Stimulated activated CD8-positive, alpha-beta memory T cell treated with anti-CD3 and anti-CD28 coated beads, Interleukin-15, amount 100 ng/mL, for 48 hours (primary cell): ENCODE measurements around the gene PIGBOS1.
A peak's percentile ranks its signal among the peaks of the same experiment; 100 is the strongest.
"Not testable (repeated sequence)": the region's sequence is repeated elsewhere in the genome, so short reads cannot be mapped to it uniquely, and the experiment has no call there.

Experiments
- DNase-seq, 2 donors: peaks; one replicate each; pipeline ENCODE4 v3.0.0-alpha.2; 2020; ENCODE audit warnings: low read depth in 2 of 2

Gene PIGBOS1

DNA sequence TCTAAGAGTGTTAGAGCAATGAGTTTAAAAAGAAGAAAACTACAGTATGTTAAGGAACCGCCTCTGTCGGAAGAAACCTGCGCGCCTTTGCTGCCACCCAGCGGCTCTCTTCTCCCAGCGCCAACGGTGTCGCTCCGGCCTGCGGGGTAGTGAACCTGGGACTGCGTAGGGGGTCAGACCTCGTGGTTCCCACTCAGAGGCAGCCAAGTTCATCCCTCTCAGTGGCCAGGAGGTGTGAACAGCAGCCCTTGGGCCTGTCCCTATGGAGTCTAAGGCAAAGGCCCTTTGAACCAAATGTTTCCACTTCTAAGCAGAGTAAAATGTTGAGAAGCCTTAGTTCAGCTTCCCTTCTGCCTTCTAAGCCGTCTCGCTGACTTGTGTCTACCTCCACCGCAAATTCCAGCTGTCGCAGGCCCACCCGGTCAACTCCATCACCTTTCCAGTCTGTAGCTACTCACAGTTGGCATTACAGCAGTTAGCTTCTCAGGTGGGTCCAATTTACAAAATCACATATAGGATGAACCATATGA lies 28.3 kb downstream of the PIGBOS1 start:
- peak; percentile 79 to 80 for DNase-seq

DNA sequence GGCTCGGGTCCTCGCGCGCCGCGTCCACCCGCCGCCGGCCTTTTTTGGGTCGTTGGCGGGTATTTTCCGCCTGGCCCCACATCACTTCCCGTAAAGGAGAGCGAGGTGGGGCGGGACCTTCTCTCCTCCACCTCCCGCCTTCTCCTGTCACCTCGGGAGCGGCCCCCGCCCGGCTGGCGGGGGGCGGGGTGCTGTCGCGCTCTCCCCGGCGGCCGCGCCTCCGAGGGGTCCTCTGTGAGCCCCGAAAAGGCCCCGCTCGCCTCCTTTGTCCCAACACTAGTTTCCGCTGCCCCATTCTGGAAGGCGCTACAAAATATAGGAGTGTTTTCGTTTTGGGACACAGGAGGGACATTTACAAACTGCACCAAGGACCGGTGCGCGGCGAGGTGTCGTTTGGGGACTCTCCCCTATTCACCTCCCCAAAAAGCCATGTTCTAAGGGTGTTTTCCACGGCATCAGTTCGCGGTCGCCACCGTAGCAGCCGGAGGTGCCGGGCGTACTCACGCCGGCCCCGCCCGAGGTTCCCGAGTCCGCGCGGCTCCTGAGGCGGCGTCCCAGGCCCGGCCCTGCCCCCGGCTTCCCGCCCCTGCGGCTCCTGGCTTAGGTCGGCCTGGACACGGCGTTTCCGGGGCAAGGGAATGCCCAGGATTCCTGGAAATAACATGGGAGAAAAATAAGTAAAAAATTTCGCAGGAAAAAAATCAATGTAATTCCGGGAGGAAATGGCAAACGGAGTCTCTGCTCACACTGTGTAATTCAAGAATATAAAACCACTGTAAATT lies 29.0 kb downstream of the PIGBOS1 start, which contains the start of gene RAB27A:
TSS of gene RAB27A (minus strand) at position 68 of the 782 bp plus-strand sequence. CDS start 54,879 bp downstream, outside the sequence.
- peak; percentile 77 to 79 for DNase-seq

DNA sequence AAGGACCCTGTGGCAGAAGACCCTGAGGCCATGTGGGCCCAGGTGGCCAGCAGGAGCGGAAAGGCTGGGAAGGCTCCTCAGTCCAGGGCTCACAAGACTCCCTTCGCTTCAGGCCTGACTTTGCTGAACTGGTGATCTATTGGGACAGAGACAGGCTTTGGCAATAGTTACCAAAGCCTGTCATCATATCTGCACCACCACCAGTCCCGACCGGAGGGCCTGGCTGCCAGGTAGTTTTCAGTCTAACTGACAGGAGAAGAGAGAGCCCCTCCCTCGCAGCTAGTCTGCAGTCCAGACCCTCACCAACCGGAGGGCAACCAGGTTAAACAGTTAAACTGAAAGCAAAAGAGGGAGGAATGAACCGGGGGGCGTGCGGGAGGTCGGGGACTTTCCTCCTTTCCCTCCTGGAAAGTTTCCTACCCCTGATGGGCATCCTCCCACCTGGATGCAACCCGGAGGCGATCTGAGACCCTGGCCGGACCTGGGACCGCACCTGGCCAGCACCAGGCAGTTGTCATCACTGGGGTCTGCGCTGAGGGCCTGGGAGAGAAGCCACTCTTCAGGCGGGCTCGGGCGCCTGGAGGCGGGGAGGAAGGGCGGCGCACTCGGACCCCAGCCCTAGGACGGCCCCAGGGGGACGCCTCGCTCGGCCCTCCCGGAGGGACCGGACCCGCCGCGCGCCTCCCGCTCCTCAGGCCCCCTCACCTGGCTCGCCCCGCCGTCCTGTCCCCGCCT lies 29.7 kb downstream of the PIGBOS1 start:
- DNase-seq: no peak

DNA sequence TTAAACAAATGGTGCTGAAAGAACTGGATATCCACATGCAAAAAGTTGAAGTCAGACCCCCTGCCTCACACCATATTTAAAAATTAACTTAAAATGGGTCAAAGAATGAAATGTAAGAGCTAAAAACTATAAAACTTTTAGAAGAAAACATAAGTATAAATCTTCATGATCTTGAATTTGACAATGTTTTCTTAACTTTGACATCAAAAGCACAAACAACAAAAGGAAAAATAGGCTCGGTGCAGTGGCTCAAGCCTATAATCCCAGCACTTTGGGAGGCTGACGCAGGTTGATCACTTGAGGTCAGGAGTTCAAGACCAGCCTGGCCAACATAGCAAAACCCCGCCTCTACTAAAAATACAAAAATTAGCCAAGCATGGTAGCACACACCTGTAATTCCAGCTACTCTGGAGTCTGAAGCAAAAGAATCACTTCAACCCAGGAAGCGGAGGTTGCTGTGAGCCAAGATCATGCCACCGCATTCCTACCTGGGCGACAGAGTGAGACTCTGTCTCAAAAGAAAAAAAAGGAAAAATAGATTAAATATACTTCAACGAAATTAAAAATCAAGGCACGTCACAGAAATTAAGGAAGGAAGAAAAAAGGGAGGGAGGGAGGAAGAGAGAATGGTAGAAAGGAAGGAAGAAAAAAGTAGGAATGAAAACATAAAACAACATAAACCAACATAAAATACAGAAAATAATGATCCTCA lies 30.8 kb downstream of the PIGBOS1 start:
- no peak for DNase-seq

DNA sequence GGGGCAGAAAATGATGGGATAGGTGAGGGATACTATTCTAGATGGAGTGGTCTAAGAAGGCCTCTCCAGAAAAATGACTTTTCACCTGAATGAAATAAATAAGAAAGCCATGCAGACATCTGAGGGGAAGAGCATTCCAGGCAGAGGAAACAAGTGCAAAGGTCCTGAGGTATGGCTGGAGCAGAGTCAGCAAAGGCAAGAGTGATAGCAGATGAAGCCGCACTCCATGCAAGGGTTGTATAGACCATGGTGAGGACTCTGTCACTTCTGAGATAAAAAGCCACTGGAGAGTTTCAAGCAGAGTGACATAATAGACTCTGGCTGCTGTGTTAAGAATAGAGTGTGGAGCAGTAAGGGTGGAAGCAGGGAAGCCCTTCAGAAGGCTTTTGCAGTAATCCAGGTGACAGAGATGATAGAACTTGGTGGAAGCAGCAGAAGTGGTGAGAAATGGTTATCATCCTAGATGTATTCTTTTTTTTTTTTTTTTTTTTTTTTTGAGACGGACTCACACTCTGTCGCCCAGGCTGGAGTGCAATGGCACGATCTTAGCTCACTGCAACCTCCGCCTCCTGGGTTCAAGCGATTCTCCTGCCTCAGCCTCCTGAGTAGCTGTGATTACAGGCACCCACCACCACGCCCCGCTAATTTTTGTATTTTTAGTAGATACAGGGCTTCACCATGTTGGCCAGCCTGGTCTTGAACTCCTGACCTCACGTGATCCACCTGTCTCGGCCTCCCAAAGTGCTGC lies 32.3 kb downstream of the PIGBOS1 start:
- not testable (repeated sequence) for DNase-seq

DNA sequence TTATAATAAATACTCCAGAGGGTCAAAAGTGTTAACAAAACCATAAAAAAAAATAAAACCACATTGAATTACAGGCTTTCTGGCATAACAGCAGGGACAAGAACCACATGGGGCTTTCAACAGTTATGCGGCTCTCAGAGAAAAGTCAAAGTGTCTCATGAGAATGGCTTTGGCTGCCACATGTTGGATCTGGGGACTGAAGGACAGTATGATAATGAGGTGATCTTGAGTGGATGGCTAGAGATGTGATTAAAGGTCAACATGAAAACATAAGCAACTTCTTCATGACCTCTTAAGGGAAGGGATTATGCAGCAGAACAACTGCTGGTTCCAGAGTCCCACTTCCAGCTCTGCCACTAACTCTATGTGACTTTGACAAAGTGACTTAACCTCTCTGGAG lies 34.5 kb downstream of the PIGBOS1 start:
- DNase-seq: no peak

DNA sequence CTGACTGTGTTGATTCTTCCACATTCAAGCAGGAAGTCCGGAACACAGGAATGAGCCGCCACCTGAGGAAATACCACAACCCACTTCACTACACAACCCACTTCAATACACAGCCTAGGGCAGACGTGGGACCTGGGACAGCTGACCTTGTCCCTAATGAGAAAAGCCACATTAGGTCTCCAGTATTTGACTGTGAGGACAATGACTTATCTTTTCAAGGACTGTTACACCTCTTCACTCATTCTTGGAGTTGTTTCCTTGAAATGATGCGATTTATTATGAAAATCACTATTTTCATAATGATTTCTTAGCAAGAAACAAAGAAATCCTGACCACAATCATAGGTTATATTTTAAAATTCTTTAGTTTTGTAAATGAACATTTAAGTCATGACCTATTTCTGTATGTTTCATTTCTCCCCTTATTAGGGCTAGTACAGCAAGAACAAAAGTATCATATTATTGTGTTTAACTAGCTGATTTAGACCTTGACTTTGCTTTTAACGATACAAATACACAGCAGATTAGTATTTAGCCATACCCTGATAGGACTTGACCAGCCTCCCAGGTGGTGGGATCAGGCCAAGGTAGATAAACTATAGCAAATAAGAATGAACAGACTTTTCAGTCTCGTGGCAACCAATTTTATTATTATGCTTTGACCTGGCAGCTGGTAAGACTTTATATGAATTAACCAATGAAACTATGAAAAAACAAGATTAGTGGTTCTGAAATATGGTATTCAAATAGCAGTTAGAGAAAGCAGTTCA lies 35.4 kb downstream of the PIGBOS1 start:
- no peak for DNase-seq

DNA sequence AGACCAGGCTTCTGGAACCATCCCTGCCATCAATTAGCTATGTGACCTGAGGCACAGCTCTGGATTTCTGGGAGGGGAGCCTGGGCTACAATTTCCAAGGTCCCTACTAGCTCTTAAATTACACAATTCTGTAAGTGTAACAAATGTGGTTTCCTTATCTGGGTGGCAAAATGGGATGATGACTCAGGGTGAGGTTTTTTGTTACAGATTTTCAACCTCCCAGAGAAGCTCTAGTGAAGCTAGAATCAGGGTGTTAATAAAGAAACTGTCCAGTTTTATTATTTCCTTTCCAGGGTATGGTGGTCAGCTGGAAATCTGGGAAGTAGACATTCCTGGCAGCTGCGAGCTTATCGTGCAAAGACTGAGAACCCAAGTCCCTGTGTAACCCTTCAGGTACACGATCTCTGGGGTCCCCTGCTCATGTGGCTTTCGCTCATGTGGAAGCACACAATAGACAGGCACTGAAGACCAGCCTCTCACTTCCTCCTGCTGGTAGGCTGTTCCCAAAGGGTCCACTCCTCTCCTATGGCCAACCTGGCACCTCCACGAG lies 36.6 kb downstream of the PIGBOS1 start:
- DNase-seq: no peak

DNA sequence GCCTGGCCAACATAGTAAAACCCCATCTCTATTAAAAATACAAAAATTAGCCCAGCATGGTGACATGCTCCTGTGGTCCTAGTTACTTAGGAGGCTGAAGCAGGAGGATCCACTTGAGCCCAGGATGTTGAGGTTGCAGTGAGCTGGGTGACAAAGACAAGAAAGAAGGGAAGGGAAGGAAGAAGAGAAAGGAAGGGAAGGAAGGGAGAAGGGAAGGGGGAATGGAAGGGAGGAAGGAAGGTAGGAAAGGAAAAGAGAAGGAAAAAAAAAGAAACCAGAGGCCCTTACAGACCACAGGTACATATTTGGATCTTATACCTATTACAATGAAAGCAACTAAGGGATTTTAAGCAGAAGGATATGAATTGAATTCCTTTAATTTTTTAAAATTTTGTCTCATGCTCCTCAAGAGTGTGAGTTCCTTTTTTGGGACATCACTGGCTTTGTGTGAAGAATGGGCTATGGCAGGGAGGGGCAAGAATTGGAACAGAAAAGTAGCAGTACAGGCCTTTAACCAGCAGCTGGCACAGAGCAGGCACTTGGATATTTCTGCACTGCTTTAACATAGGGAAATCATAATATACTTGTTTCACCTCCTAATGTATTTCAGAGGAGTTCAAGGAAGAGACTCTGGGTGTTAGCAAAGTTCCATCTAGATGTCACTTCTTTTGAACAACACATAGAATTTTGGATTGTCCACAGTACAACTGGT lies 37.2 kb downstream of the PIGBOS1 start:
- DNase-seq: no peak

DNA sequence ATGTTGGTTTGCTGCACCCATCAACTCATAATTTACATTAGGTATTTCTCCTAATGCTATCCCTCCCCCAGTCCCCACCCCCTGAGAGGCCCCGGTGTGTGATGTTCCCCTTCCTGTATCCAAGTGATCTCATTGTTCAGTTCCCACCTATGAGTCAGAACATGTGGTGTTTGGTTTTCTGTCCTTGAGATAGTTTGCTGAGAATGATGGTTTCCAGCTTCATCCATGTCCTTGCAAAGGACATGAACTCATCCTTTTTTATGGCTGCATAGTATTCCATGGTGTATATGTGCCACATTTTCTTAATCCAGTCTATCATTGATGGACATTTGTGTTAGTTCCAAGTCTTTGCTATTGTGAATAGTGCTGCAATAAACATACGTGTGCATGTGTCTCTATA lies 38.3 kb downstream of the PIGBOS1 start:
- DNase-seq: not testable (repeated sequence)

DNA sequence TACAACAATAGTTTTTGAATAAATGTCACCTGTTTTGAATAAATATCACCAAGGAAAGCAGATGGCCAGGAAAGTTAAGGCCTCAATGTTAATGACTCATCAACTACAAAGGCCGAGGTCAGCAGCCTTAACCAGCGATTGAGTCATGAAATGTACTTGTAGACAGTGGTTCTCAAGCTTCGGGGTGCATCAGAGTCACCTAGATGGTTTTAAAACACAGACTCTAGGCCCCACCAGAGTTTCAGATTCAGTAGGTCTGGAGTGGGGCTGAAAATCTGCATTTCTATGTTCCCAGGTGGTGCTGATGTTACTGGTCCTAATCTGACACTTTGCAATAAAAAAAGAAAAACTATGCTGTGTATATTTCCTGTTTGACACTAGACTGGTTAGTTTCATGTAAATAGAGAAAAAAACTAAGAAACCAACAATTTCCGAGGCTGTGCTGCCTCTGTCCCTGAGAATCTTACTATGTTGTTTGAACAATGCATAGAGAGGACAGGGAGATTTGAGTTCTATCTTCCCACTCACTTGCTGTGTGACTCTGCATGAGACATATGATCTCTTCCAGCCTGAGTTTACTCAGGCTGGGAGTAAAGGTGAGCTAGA lies 39.1 kb downstream of the PIGBOS1 start:
- peak in 1 of 2 donors; percentile 49 for DNase-seq

DNA sequence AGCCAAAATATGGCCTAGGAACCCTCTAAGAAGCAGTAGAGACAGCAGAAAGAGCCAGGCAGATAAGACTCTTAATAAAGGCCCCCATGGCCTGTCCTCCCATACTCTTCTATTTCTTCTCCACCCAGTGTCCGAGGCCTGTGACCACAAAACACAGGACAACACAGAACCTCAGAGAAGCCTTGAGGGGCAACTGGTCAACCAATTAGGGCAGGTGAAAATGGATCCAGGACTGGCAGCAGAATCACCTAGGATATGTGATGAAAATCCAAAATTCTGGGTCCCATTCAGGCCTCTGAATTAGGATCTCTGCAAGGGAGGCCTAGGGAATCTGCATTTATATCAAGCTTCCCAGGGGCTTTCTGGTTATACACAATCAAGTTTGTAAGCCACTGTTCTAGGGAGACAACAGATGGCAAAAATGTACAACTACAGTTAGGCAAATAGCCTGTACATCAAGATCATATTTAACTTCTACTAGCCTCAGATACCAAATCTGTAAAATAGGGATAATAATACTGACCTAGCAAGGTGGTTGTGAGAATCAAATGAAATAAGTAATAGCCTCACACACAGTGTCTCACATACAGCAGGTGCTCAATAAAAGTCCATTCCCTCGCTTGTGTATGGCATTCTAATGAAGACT lies 39.7 kb downstream of the PIGBOS1 start:
- no peak for DNase-seq

DNA sequence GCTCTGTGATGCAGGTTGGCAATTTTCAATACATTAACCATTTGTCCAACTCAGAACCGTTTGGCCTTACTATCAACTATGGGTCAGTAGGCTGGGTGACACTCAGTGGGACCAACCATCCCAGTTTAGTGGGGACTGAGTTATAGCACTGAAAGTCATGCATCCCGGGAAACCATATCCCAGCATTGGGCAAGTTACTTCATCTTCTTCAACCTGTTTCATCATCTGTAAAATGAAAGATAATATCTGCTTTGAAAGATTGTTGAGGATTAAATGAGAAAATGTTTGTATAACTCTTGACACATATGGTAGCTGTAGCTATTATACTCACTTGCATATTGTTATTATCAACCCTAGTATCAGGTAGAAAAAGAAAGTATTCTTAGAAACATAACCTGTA lies 41.2 kb downstream of the PIGBOS1 start:
- DNase-seq: no peak

DNA sequence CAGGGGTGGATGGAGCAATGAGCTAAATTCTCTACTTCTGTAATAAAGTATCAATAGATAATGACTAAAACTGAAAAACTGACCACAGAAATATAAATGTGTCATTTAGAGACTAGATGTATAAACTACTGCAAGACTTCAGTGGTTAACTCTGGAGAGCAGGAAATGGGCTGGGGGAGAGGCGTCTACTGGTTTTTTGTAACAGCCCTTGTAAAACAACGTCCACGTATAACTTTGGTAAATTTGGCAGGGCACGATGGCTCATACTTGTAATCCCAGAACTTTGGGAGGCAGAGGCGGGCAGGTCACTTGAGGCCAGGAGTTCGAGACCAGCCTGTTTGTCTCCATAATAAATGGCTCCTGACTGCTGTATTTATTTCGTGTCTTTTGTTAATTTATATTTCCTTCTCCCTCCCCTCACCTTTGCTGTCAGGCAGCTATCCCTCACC lies 41.8 kb downstream of the PIGBOS1 start:
- peak; percentile 58 to 65 for DNase-seq

DNA sequence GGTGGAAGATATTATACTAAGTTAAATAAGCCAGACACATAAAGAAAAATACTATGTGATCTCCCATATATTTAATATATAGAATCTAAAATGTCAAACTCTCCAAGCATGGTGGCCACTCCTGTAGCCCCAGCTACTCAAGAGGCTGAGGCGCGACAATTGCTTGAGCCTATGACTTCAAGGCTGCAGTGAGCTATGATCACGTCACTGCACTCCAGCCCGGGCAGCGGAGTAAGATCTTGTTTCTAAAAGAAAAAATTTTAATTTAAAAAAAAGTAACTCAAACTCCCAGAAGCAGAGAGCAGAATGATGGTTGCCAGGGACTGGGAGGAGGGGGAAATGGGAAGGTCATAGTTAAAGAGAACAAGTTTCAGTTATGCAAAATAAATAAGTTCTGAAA lies 42.6 kb downstream of the PIGBOS1 start:
- no peak for DNase-seq

DNA sequence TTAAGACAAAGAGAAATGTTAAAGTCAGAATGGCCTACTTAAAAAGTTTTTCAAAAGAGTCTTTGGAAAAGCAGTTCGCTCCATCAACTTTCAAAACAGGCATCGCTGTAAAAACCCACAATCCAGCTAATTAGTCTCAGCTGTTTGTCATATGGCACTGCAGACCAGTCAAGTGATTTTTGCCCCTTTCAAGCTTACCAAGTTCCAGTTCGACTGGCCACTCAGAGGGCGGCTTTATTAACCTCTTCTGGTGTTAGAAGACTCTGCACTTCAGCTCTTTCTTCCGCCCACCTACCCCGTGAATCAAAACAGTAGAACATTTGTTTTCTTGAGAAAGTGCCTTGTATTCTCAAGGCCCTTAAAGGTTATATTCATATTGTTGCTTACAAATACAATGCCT lies 48.6 kb downstream of the PIGBOS1 start:
- no peak for DNase-seq

DNA sequence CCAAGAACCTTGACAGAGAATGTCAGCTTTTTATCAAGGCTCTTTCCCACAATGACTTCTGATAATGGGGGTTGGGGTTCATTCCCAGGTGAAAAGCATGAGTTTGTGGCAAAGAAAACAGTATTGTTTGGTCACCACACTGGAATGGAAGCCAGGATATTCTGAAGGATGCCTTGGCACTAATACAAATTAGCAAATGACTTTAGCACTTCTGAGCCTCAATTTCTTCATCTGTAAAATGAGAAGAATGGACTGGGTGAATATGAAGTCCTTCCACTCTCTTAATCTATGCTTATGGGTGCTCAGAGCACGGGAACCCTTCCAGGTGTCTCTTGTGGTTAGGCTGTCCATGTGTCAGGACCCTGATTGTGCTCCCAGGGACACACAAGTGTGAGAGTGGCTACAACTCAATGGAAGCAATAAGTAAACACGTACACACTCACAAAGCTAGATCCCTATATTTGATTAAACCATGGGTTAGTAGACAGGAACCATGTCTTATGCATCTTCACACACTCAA lies 50.7 kb downstream of the PIGBOS1 start:
- no peak for DNase-seq

DNA sequence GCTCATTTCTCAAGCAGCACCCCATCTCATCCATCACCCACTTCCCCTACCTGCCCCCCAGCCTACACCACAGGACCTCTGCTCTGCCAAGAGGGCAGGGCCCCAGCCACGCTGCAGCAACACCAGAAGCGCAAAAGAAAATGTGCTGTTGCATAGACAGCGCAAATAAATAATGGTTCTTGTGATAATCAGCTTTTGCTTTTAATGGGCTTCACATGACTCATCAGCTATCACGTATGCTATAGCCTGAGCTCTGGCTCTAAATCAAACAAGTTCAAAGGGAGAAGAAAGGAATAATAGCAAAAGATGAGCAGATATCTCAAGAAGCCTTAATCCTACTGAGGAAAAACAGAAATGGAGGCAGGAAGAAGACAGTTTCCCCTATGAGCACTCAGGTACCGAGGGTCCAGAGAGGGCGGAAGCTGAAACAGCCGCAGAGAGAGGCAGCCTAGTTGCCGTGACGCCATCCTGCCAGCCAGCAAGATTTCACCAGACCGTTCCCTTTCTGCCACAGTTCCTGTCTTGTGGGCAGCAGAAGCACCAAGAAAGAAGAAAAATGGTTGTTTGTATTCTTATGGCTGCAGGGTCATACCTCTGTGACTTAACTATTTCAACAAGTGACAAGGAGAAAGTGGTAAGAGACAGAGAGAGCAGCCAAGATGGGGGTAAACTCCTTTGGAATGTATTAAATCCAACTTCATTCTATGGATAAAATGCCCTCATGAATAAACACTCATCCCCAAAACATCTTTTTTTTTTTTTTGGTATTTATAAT lies 51.3 kb downstream of the PIGBOS1 start:
- peak; percentile 63 to 66 for DNase-seq
